ENCODE data around the gene MRPL40.

Gene MRPL40

GRCh38 chr22:19432133-19432851 is at the start of gene MRPL40:
TSS of gene MRPL40 (plus strand) at chr22:19432545. CDS start at chr22:19432555, 10 bp downstream.
- no peaks in the 10 kb centered on the region for H3K9me3 Mint-ChIP-seq
- peaks cover 50% of the 10 kb centered on the region for H3K4me1 Mint-ChIP-seq
- H3K27ac Mint-ChIP-seq = peak within 1 kb of the TSS; percentile 94 to 98
- peak within 1 kb of the TSS; percentile 92 to 95 for H3K4me3 Mint-ChIP-seq
- no peaks in the 10 kb centered on the region for H3K27me3 Mint-ChIP-seq
- ATAC-seq = peak; percentile 93
- peak; percentile 91 to 93 for DNase-seq

- H3K4me1 Mint-ChIP-seq = no peaks in the 10 kb centered on the region
- H3K9me3 Mint-ChIP-seq = no peaks in the 10 kb centered on the region
- no peak overlapping the region for H3K27ac Mint-ChIP-seq
- no peak overlapping the region for H3K4me3 Mint-ChIP-seq
- no peak for ATAC-seq
- H3K27me3 Mint-ChIP-seq = no peaks in the 10 kb centered on the region
- no peak for DNase-seq
Measured at GRCh38 chr22:19383292-19383691, 49.1 kb upstream of the MRPL40 start.

GRCh38 chr22:19385221-19385906 is 47.0 kb upstream of the MRPL40 start:
- DNase-seq (no peak), ATAC-seq (no peak)
- Mint-ChIP-seq H3K27me3 (no peaks in the 10 kb centered on the region), H3K4me1 (no peaks in the 10 kb centered on the region), H3K9me3 (no peaks in the 10 kb centered on the region), H3K27ac (no peak overlapping the region), H3K4me3 (no peak overlapping the region)

- Mint-ChIP-seq H3K9me3 (no peaks in the 10 kb centered on the region), H3K27ac (peak overlapping the region in 1 of 2 donors; percentile 75), H3K4me1 (no peaks in the 10 kb centered on the region), H3K27me3 (no peaks in the 10 kb centered on the region), H3K4me3 (no peak overlapping the region)
- DNase-seq (no peak), ATAC-seq (no peak)
Measured at GRCh38 chr22:19386248-19386647, 46.1 kb upstream of the MRPL40 start.

- no peaks in the 10 kb centered on the region for H3K4me1 Mint-ChIP-seq
- H3K27ac Mint-ChIP-seq = no peak overlapping the region
- DNase-seq (no peak), ATAC-seq (no peak)
- no peak overlapping the region for H3K4me3 Mint-ChIP-seq
- no peaks in the 10 kb centered on the region for H3K9me3 Mint-ChIP-seq
- H3K27me3 Mint-ChIP-seq = no peaks in the 10 kb centered on the region
Measured at GRCh38 chr22:19387038-19387437, 45.3 kb upstream of the MRPL40 start.

- DNase-seq = no peak
- Mint-ChIP-seq H3K4me3 (no peak overlapping the region), H3K27ac (no peak overlapping the region), H3K27me3 (no peaks in the 10 kb centered on the region), H3K4me1 (no peaks in the 10 kb centered on the region), H3K9me3 (no peaks in the 10 kb centered on the region)
- no peak for ATAC-seq
Measured at GRCh38 chr22:19387575-19387974, 44.8 kb upstream of the MRPL40 start.

GRCh38 chr22:19393704-19394103 is 38.6 kb upstream of the MRPL40 start:
- Mint-ChIP-seq H3K4me3 (no peak overlapping the region), H3K4me1 (no peaks in the 10 kb centered on the region), H3K27me3 (no peaks in the 10 kb centered on the region), H3K9me3 (no peaks in the 10 kb centered on the region), H3K27ac (no peak overlapping the region)
- DNase-seq (no peak), ATAC-seq (no peak)

GRCh38 chr22:19394274-19395050 is 37.9 kb upstream of the MRPL40 start:
- no peak for ATAC-seq
- no peak for DNase-seq
- H3K4me1 Mint-ChIP-seq = no peaks in the 10 kb centered on the region
- no peaks in the 10 kb centered on the region for H3K9me3 Mint-ChIP-seq
- H3K27ac Mint-ChIP-seq = peak overlapping the region in 1 of 2 donors; percentile 62
- H3K27me3 Mint-ChIP-seq = no peaks in the 10 kb centered on the region
- H3K4me3 Mint-ChIP-seq = no peak overlapping the region

GRCh38 chr22:19395276-19395675 is 37.1 kb upstream of the MRPL40 start:
- Mint-ChIP-seq H3K27ac (no peak overlapping the region), H3K4me3 (no peak overlapping the region), H3K27me3 (no peaks in the 10 kb centered on the region), H3K4me1 (no peaks in the 10 kb centered on the region), H3K9me3 (no peaks in the 10 kb centered on the region)
- DNase-seq (no peak), ATAC-seq (no peak)

- no peaks in the 10 kb centered on the region for H3K27me3 Mint-ChIP-seq
- H3K9me3 Mint-ChIP-seq = no peaks in the 10 kb centered on the region
- H3K4me1 Mint-ChIP-seq = no peaks in the 10 kb centered on the region
- no peak for DNase-seq
- H3K4me3 Mint-ChIP-seq = no peak overlapping the region
- no peak overlapping the region for H3K27ac Mint-ChIP-seq
- no peak for ATAC-seq
Measured at GRCh38 chr22:19396561-19396933, 35.8 kb upstream of the MRPL40 start.

- H3K27me3 Mint-ChIP-seq = no peaks in the 10 kb centered on the region
- DNase-seq (no peak), ATAC-seq (no peak)
- H3K4me1 Mint-ChIP-seq = no peaks in the 10 kb centered on the region
- H3K27ac Mint-ChIP-seq = no peak overlapping the region
- no peak overlapping the region for H3K4me3 Mint-ChIP-seq
- H3K9me3 Mint-ChIP-seq = no peaks in the 10 kb centered on the region
Measured at GRCh38 chr22:19396934-19397733, 35.2 kb upstream of the MRPL40 start.

GRCh38 chr22:19397734-19398104 is 34.6 kb upstream of the MRPL40 start:
- ATAC-seq (no peak), DNase-seq (no peak)
- H3K4me3 Mint-ChIP-seq = no peak overlapping the region
- no peaks in the 10 kb centered on the region for H3K4me1 Mint-ChIP-seq
- no peaks in the 10 kb centered on the region for H3K27me3 Mint-ChIP-seq
- no peaks in the 10 kb centered on the region for H3K9me3 Mint-ChIP-seq
- no peak overlapping the region for H3K27ac Mint-ChIP-seq

- H3K27me3 Mint-ChIP-seq = no peaks in the 10 kb centered on the region
- H3K9me3 Mint-ChIP-seq = no peaks in the 10 kb centered on the region
- ATAC-seq (no peak), DNase-seq (no peak)
- H3K27ac Mint-ChIP-seq = no peak overlapping the region
- H3K4me1 Mint-ChIP-seq = no peaks in the 10 kb centered on the region
- no peak overlapping the region for H3K4me3 Mint-ChIP-seq
Measured at GRCh38 chr22:19398206-19398605, 34.1 kb upstream of the MRPL40 start.

- ATAC-seq (no peak), DNase-seq (no peak)
- Mint-ChIP-seq H3K4me1 (no peaks in the 10 kb centered on the region), H3K27me3 (no peaks in the 10 kb centered on the region), H3K4me3 (no peak overlapping the region), H3K9me3 (no peaks in the 10 kb centered on the region), H3K27ac (no peak overlapping the region)
Measured at GRCh38 chr22:19398652-19399051, 33.7 kb upstream of the MRPL40 start.

- H3K27ac Mint-ChIP-seq = peak overlapping the region in 1 of 2 donors; percentile 3
- no peaks in the 10 kb centered on the region for H3K9me3 Mint-ChIP-seq
- DNase-seq = no peak
- no peaks in the 10 kb centered on the region for H3K27me3 Mint-ChIP-seq
- ATAC-seq = no peak
- no peak overlapping the region for H3K4me3 Mint-ChIP-seq
- H3K4me1 Mint-ChIP-seq = no peaks in the 10 kb centered on the region
Measured at GRCh38 chr22:19400881-19401280, 31.5 kb upstream of the MRPL40 start.
